GM04503 (cell line): Measurements from ENCODE around the gene GALNT2.

Experiments used
- DNase-seq: peaks from one replicate; pipeline ENCODE4 v3.0.0-alpha.2; 2012; ENCODE audit warnings: low read depth

The GALNT2 gene

GRCh38 chr1:230187290-230187689 lies 120.3 kb downstream of the GALNT2 start:
- no peak for DNase-seq

- DNase-seq: no peak
Measured at GRCh38 chr1:230188826-230189225, 121.8 kb downstream of the GALNT2 start.

GRCh38 chr1:230189341-230189740 lies 122.3 kb downstream of the GALNT2 start:
- DNase-seq: no peak

GRCh38 chr1:230189824-230190223 lies 122.8 kb downstream of the GALNT2 start:
- DNase-seq: no peak

- DNase-seq: no peak
Measured at GRCh38 chr1:230191079-230191804, 124.2 kb downstream of the GALNT2 start.

- DNase-seq: no peak
Measured at GRCh38 chr1:230191855-230192254, 124.8 kb downstream of the GALNT2 start.

GRCh38 chr1:230194525-230194924 lies 127.5 kb downstream of the GALNT2 start:
- no peak for DNase-seq

- no peak for DNase-seq
Measured at GRCh38 chr1:230195199-230195598, 128.2 kb downstream of the GALNT2 start.

GRCh38 chr1:230196077-230196476 lies 129.0 kb downstream of the GALNT2 start:
- no peak for DNase-seq

GRCh38 chr1:230197644-230198567 lies 130.9 kb downstream of the GALNT2 start:
- no peak for DNase-seq

- DNase-seq: no peak
Measured at GRCh38 chr1:230199034-230199433, 132.0 kb downstream of the GALNT2 start.

- DNase-seq: no peak
Measured at GRCh38 chr1:230199554-230199953, 132.5 kb downstream of the GALNT2 start.

- no peak for DNase-seq
Measured at GRCh38 chr1:230200276-230200675, 133.2 kb downstream of the GALNT2 start.

- DNase-seq: no peak
Measured at GRCh38 chr1:230201445-230201844, 134.4 kb downstream of the GALNT2 start.

- no peak for DNase-seq
Measured at GRCh38 chr1:230204842-230205241, 137.8 kb downstream of the GALNT2 start.

GRCh38 chr1:230205719-230206198 lies 138.7 kb downstream of the GALNT2 start:
- no peak for DNase-seq

- DNase-seq: no peak
Measured at GRCh38 chr1:230206207-230206606, 139.2 kb downstream of the GALNT2 start.

GRCh38 chr1:230206976-230207375 lies 139.9 kb downstream of the GALNT2 start:
- no peak for DNase-seq

GRCh38 chr1:230207598-230207997 lies 140.6 kb downstream of the GALNT2 start:
- no peak for DNase-seq

- DNase-seq: no peak
Measured at GRCh38 chr1:230208619-230209261, 141.7 kb downstream of the GALNT2 start.

GRCh38 chr1:230210326-230210980 lies 143.4 kb downstream of the GALNT2 start:
- no peak for DNase-seq

GRCh38 chr1:230210981-230211336 lies 143.9 kb downstream of the GALNT2 start:
- no peak for DNase-seq
